ENCODE results near the gene PTPRN2.

DNA sequence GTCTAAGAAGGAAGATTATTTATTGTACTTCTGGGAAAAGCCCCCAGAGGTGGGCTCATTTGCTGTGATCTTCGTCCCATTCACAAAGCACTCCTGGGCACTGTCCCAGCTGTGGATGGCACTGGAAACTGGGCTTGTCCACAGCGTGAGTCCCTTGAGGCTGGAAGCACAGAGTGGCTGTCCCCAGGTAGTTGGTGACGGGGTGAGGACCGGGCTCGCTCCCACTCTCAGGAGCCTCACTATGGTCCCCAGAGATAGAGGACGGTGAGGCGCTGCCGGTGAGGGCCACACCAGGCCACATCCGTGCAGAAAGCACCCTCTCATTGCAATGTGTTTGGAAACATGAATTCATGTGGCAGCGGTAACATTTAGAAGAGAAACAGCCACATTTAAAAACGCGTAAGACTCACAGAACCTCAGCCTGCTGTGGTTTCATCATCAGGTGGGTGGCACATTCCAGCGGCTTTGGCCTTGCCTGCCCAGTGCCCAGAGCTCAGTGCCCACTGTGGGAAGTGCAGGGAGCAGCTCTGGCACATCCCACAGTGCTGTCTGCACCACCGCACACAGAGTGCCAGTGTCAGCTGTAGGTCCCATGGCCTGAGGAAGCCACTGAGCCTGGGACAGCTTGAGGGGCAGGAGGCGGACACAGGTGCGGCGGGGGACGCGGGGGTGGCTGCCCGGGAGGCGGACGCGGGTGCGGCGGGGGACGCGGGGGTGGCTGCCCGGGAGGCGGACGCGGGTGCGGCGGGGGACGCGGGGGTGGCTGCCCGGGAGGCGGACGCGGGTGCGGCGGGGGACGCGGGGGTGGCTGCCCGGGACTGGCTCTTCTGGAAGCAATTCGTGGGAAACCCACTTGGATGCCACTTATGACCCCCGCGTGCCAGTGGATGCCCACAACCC, 801.0 kb downstream of the PTPRN2 start:
- TF ChIP-seq, protein P1, sequence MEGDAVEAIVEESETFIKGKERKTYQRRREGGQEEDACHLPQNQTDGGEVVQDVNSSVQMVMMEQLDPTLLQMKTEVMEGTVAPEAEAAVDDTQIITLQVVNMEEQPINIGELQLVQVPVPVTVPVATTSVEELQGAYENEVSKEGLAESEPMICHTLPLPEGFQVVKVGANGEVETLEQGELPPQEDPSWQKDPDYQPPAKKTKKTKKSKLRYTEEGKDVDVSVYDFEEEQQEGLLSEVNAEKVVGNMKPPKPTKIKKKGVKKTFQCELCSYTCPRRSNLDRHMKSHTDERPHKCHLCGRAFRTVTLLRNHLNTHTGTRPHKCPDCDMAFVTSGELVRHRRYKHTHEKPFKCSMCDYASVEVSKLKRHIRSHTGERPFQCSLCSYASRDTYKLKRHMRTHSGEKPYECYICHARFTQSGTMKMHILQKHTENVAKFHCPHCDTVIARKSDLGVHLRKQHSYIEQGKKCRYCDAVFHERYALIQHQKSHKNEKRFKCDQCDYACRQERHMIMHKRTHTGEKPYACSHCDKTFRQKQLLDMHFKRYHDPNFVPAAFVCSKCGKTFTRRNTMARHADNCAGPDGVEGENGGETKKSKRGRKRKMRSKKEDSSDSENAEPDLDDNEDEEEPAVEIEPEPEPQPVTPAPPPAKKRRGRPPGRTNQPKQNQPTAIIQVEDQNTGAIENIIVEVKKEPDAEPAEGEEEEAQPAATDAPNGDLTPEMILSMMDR (IDR thresholded peaks at IDR 0.05): no peak
- TF ChIP-seq POLR2A (IDR thresholded peaks at IDR 0.05): no peak
- no peak for TF ChIP-seq EP300 (IDR thresholded peaks at IDR 0.05)
